Activated CD4-positive, alpha-beta T cell treated with anti-CD3 and anti-CD28 coated beads for 48 hours (primary cell): Measurements from ENCODE around the gene TMPRSS13.
"Not testable (repeated sequence)": the region's sequence is repeated elsewhere in the genome, so short reads cannot be mapped to it uniquely, and the experiment has no call there.

Source experiments
- DNase-seq: peaks from one replicate; pipeline ENCODE4 v3.0.0-alpha.2; 2020

The TMPRSS13 gene

DNA sequence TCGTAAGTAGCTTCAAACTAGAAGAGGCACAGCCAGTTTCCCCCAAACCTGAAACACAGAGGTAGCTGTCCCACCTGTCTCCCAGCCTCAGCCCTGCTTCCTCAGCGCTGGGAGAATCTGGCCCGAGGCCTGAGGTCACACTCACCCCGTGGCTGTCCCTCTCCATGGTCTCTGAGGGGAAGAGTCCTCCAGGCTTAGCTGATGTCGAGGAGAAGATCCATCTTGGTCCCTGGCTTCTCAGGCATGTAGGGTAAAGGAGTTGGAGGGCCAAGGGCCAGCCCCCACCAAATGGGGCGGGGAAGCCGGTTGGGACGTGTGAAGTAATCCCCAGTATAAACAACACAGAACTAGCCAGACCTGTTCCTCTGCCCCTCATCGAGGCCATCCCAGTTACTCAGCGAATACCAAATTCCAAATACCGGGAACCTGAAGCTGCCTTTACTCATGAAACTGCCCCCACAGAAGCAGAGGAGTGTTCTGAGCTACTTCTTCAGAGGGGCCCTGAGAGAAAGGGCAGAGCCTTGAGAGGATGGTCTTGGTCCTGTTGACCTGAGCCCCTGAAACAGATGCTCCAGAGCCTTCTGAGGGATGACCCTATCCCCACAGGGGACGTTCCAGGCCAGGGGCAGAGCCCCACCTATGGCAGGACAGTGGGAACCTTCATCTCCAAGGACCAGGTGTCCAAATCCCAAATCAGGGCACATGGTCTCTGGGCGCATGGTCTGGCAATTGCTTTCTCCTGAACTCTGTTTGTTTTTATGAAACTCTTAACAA, at the start of gene TMPRSS13:
Gene TMPRSS13 (minus strand): TSS at position 261 of the 774 bp plus-strand sequence. CDS start 95 bp downstream, at position 166.
- no peak for DNase-seq

DNA sequence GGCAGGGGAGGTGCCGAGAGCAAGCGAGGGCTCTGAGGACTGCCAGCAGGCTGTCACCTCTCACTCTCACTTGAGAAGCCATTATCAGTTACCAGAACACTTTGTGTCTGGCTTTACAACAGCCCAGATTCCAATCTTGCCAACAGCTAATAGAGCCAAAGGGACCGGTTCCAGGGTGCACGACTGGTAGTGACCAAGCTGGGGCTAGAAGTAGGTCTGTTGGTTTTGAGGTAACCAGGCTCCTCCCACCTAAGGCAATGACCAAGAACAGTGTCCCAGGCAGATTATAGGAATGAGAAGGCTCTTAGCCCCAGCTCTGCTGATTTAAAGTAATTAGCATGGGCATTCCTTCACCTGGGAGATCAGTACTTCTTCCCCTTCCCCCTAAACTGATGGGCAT, 49.8 kb upstream of the TMPRSS13 start:
- DNase-seq = no peak

DNA sequence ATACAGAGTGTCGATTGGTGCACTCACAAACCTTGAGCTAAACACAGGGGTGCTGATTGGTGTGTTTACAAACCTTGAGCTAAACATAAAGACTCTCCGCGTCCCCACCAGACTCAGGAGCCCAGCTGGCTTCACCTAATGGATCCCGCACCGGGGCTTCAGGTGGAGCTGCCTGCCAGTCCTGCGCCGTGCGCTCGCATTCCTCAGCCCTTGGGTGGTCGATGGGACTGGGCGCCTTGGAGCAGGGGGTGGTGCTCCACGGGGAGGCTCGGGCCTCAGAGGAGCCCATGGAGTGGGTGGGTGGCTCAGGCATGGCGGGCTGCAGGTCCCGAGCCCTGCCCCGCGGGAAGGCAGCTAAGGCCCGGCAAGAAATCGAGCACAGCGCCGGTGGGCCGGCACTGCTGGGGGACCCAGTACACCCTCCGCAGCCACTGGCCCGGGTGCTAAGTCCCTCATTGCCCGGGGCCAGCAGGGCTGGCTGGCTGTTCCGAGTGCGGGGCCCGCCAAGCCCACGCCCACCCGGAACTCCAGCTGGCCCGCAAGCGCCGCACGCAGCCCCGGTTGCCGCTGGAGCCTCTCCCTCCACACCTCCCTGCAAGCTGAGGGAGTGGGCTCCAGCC, 49.2 kb upstream of the TMPRSS13 start:
- DNase-seq = not testable (repeated sequence)

DNA sequence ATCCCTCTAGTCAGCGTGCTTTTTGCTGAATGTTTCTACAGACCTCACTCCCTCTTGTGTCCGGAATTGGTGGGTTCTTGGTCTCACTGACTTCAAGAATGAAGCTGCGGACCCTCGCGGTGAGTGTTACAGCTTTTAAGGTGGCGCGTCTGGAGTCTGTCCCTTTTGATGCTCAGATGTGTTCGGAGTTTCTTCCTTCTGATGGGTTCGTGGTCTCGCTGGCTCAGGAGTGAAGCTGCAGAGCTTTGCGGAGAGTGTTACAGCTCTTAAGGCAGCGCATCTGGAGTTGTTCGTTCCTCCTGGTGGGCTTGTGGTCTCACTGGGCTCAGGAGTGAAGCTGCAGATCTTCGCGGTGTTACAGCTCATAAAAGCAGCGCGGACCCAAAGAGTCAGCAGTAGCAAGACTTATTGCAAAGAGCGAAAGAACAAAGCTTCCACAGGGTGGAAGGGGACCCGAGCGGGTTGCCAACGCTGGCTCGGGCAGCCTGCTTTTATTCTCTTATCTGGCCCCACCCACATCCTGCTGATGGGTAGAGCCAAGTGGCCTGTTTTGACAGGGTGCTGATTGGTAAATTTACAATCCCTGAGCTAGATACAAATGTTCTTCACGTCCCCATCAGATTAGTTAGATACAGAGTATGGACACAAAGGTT, 48.5 kb upstream of the TMPRSS13 start:
- not testable (repeated sequence) for DNase-seq

DNA sequence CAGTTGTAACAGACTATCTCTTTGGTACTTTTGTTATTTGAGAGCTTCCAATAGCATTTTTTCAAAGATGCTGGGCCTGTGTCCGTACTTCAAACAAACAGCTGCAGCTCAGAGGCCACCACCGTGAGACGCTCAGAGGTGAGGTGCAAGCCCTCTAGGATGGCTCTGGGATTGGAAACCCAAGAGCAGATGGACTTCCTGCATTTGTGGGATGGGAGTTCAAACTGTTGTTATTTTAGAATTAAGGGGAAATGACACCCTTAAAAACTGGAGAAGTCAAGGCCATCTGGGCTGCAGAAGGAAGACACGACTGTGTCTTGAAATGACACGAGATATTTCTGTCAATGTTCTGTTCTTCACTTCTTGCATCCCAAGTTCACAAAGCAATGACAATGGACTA, 47.8 kb upstream of the TMPRSS13 start:
- no peak for DNase-seq

DNA sequence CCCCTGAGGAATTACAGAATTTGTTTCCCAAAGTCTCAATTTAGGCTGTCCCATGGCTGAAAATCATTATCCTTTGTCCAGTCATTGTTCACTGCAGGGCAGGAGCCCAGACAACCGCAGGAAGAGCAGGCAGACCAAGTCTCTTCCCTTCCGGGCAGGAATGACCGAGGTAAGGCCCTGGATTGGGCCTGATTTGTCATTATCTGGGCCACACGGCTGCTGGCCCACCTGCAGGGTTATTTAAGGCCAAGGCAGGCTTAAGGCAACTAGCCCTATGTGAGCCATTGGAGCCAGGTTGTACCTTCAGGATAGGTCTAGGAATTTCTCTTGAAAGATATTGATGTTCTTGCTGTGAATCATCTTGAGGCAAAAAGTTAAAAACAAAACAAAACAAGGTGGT, 47.2 kb upstream of the TMPRSS13 start:
- DNase-seq = no peak

DNA sequence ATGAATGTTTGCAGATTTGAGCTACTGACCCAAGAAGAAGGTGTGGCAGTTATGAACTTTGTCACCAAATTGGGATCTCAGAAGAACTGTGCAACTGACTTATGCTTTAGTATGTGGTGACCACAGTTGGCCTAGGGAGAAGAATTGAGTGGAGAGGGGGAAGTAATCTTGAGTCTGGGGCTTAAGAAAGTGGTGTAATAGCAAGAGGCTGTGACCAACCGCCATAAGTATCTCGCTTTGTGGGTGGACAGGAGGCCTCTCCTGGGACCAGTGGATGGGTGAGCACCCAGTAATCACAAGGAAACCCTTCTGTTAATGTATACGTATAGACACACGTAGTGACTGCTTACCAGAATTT, 44.3 kb upstream of the TMPRSS13 start:
- no peak for DNase-seq

DNA sequence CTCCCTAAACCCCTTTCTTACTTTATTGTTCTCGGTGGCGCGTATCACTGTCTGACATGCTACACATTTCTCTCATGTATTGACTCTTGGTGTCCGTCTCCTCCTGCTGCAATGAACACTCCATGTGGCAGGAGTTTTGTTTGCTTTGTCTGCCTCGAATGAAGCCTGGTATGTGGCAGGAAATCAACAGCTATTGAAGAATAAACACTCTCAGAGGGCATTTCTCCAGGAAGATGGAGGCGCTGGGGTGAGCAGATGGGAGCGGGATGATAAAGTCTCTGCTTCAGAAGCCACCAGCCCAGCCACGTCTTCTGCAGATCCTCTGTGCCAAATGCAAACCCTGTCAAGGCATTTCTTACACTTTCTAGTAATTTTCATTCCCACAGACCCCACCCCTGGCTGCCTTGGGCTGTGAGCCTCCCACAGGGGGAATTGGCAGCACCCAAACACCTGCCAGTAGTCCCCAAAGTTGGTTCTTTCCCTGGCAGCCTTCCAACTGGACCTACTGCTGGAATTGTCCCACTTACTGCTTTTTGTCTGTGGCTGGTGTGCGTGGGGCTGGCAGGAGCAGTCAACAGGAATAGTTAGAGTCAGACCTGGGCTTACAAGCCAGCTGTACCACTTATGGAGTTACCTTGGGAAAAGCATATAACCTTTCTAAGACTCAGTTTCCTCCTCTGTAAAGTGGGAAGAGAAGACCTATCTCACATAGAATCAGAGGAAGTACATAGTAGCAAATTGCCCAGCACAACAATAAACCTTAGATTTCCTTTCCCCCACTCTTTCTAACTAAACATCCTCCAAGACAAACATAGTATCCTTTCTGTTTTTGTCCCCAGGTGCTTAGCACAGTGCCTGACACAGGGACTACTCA, 43.7 kb upstream of the TMPRSS13 start:
- no peak for DNase-seq

DNA sequence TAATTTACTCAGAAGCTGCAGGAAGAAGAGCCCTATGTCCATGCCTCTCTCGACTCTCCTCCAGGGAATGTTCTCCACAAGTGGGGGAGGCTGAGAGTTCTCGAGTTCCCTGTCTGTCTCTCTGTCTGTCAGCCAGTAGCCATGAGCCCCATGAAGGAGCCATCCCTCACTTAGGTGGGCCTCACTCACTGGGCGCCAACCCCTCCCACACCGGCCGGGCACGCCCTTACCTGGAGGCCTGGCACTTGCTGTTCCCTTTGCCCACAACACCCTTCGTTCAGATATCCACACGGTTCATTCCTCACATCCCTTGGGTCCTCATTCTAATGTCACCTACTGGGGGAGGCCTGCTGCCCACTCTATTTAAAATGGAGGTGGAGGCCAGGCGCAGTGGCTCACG, 42.8 kb upstream of the TMPRSS13 start:
- no peak for DNase-seq

DNA sequence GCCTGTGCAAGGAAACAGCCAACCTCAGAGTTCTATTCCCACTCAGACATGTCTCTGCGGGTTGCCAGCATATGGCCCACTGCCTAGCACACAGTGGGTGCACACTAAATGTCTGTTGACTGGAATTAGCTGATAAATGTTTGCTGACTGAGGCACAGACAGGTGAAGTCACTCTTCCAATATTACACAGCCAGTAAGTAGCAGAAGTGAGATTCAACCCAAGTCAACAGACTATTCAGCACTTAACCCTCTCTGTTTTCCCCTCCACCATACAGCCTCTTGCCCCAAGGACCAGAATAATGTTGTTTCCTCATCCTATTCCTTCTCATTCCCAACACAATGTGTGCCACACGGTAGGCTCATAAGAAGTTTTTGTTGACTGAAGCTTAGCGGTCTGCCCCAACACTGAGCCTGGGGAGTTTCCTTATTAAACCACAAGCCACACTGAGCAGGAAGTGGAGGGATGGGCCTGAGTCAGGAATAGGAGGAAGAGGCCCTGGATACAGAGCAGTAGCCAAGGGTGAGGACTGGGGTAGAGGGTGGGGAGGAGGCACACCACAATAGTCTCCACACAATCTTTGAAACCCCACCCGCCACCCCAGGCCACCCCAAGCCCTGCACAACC, 41.3 kb upstream of the TMPRSS13 start:
- peak; percentile 48 for DNase-seq

DNA sequence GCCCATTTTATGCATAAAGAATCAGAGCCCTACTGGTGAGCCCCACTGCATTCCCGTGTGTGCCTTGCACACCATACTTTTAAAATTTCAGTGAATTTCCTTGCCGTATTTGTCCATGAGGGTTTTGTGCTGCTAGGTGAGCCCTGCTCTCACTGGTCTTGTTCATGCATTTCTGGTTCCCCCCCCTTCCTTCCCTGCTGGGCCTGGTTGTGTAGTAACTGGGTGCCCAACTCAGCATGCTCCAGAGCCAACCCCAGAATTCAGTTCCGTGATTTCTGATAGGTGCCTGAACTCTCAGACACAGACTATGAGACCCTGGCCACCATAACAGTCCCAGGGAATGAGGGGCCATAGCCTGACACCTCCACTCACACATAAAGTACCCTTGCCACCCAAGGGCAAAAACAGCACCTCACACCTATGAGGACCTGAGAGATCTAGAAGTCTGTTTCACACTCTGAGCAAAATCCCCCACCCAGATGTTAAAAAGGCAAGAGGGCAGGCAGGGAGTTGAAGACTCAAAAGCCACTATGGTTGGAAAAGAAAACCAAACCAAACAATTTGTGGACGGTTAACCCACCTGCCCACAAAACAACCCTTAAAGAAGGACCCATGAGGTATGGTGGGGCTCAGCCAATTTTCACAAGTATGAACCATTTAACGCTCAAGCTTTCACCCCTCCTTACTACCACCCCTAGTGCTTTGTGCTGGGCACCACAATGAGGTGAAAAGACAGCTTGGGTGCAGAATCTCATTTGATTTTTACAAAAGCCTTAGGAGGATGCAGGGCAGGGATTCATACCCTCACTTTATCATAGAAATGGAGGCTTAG, 40.2 kb upstream of the TMPRSS13 start:
- DNase-seq = no peak

DNA sequence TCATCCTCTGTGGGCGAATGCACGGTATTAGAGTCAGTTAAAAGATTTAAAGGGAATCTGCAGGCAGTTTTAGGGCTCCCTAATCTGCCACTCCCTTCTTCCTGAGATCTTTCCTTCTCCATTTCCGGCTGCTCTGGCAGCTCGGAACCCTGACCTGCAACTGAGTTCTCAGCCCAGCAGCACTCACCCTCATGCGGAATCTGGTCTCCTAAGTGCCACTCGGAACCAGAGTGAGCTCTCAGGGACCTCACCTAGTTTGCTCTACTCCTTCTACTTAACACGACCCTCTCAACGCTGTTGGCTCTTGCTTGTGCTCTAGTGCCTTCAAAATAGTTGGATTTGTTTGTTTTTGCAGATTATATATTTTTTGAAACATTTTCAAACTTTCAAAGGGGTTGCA, 37.7 kb upstream of the TMPRSS13 start:
- DNase-seq = no peak

DNA sequence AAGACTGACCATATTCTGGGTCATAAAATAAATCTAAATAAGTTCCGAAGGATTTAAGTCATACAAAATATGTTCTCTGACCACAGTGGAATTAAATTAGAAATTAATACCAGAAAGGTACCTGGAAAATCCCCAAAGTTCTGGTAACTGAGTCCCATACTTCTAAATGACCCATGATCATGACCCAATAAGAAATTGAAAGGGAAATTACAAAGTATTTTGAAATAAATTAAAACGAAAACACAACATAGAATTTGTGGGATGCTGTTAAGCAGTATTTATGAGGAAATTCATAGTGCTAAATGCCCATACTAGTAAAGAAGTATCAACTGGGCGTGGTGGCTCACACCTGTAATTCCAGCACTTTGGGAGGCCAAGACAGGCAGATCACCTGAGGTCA, 33.6 kb upstream of the TMPRSS13 start:
- DNase-seq = no peak

DNA sequence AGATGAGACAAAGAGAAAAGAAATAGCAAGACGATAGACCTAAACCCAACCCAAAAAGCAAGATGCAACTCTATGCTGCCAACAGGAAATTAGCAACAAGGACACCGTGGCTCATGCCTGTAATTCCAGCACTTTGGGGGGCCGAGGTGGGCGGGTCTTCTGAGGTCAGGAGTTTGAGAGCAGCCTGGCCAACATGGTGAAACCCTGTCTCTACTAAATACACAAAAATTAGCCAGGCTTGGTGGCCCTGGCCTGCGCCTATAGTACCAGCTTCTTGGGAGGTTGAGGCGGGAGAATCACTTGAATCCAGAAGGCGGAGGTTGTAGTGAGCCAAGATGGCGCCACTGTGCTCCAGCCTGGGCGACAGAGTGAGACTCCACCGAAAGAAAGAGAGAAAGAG, 32.7 kb upstream of the TMPRSS13 start:
- DNase-seq = no peak

DNA sequence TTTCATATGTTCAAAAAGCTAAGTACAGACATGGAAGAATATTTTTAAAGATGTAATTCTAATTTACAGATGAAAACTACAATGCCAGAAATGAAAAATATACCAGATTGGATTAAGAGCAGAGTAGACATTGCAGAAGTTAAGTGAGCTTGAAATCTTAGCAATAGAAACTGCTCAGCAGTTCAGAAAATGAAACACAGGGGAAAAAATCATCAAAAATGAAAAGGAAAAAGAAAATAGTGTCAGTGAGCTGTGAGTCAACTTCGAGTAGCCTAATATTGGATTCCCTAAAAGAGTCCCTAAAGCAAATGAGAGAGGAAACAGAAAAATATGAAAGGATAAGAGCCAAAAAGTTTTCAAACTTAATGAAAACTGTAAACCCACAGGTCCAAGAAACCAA, 31.2 kb upstream of the TMPRSS13 start:
- DNase-seq = no peak

DNA sequence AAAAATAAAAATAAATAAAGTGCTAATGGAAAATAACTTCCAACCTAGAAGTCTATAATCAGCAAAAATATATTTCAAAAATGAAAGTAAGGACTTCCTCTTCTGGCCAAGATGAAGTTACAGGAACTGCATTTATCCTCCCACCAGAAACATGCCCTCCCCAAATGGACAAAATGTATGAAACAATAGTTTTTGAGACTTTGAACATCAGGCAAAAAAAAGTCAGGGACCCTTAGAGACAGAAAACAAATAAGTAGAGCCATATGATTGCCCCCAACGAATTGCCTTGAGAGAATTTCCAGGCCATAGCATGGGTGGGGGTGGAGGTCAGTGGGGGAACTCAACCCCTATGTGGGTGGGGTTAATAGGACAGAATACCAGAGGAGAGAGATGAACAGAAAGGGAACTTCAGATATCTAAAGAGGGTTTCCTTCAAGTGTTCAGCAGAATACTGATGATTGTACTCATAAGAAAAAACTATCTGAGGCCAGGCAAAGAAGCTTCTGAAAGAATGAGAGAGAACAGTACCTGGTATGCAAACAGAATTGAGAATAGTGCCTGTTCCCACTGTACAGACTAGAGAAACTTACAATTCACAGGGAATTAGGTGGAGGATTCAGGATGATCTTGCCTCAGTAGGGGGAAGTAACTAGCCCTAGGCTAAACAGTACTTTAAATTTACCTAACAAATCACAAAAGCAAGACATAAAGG, 30.4 kb upstream of the TMPRSS13 start:
- DNase-seq = no peak

DNA sequence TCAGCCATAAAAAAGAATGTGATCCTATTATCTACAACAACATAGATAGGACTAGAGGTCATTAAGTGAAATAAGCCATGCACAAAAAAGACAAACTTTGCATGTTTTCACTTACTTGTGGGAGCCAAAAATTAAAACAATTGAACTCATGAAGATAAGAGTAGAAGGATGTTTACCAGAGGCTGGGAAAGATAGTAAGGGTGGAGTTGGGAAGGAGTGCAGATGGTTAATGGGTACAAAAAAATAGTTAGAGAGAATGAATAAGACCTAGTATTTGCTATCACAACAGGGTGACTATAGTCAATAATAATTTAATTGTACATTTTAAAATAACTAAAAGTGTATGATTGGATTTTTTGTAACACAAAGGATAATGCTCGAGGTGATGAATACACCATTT, 29.7 kb upstream of the TMPRSS13 start:
- no peak for DNase-seq

DNA sequence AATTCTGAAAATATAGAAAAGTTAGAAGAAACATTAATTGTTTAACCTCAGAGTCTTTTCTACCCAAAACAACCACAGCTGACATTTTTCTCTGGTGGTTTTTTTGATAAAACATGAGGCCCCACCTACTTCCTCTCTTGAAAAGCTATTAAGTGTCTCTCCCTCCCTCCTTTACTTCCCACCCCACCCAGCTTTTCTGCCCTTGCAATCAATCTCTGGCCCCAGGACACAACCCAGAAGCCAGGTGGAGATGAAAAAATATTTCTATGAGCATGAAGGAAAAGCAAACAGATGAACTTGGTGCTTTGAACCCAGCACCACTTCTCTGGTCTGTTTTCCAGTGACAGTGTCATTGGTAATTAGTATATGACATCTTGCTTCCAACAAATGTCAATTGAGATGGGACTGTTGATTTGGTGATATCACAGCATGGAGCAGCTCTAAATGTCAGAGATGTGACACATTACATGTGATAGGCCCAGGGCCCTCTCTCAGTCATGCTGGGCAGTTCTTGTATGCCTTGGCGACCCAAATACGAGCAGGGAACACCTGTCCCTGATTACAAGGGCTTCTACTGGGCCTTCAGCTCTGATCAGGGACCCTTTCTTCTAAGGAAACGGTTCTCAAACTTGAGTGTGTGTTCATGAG, 23.9 kb upstream of the TMPRSS13 start:
- DNase-seq = peak; percentile 44

DNA sequence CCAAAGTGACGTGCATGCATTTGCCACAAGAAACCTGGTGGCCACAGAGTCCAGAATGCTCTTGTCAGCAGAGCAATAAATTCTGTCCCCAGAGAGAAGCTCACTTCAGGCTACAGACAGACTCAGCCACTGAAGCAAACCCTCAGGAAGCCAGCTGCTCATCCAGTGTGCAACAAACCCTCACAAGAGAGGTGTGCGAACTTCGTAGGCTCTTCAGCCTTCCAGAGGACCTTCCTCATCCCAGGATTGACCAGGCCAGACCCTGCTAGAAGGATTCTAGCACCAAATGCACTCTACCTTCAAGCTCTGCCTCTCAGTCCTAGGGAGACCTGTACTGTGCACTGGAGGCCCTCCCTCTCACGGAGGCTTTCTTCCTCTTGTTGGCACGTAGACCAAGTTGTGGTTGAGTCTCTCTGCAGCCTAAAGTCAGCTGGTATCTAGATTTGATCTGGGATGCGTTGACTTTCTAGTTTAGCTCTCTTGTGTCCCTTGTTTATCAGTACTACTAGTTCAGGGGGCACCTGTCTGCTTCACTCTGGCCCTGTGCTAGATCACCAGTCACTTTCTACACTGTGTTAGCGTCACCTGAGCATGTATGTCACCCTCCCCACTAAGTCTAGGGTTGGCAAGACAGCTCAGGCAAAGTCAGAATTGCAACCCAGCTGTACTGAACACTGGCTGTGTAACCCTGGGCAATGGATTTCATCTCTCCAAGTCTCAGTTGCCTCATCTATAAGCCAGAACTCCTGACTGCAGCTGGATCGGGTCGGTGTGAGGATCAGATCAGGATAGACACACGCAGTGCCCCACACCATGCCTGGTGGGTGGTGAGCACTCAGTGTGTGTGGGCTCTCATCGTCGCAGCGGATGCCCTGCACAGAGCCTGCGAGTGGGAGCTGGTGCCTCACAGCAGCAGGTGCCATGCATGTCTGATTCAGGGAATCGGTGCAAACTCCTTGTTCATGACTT, 22.1 kb upstream of the TMPRSS13 start:
- DNase-seq = peak; percentile 42
